HCT116 (cell line): Measurements from ENCODE around the gene RYR2.

Experiments
- CEBPB ChIP-seq: IDR thresholded peaks from 2 replicates; pipeline ENCODE4 v1.6.1; 2012; ENCODE audit warnings: low read depth
- EGR1 ChIP-seq: IDR thresholded peaks from 2 replicates; pipeline ENCODE4 v1.6.1; 2012; ENCODE audit warnings: low read depth
- EZH2 ChIP-seq: fragments of 200-600 bp; sonication (generic); IDR thresholded peaks from 2 replicates; pipeline ENCODE4 v1.6.1; 2017; ENCODE audit warnings: antibody characterized with exemption, mixed run types
- EZH2phosphoT487 ChIP-seq: fragments of 200-600 bp; IDR thresholded peaks from 2 replicates; pipeline ENCODE4 v1.6.1; 2018; ENCODE audit warnings: antibody characterized with exemption, borderline replicate concordance
- POLR2A ChIP-seq: IDR thresholded peaks from 2 replicates; pipeline ENCODE4 v1.7.0; 2011; ENCODE audit warnings: borderline replicate concordance; ENCODE audit not compliant: insufficient read depth, insufficient read length; ENCODE audit errors: extremely low read depth
- POLR2AphosphoS5 ChIP-seq: IDR thresholded peaks from 2 replicates; pipeline ENCODE4 v1.6.1; 2011; ENCODE audit warnings: mild to moderate bottlenecking, low read depth, low read length, moderate library complexity
- RAD21 ChIP-seq: IDR thresholded peaks from 2 replicates; pipeline ENCODE4 v1.6.1; 2012; ENCODE audit warnings: low read depth, mild to moderate bottlenecking
- SP1 ChIP-seq: IDR thresholded peaks from 2 replicates; pipeline ENCODE4 v1.6.1; 2012; ENCODE audit warnings: low read depth
- SRF ChIP-seq: IDR thresholded peaks from 2 replicates; pipeline ENCODE4 v1.6.1; 2012; ENCODE audit warnings: low read depth
- TCF7L2 ChIP-seq: IDR thresholded peaks from 2 replicates; pipeline ENCODE4 v1.7.0; 2011; ENCODE audit warnings: borderline replicate concordance, inconsistent platforms; ENCODE audit not compliant: insufficient read depth, insufficient read length; ENCODE audit errors: extremely low read depth
- YY1 ChIP-seq: IDR thresholded peaks from 2 replicates; pipeline ENCODE4 v1.6.1; 2011; ENCODE audit warnings: low read length, low read depth, moderate library complexity, mild to moderate bottlenecking; ENCODE audit not compliant: insufficient replicate concordance; ENCODE audit errors: extremely low read depth
- ZNF274 ChIP-seq: fragments of 200-500 bp; sonication (Bioruptor generic); IDR thresholded peaks from 2 replicates; pipeline ENCODE4 v1.6.1; 2014; ENCODE audit warnings: mild to moderate bottlenecking, low read depth, low read length, inconsistent platforms
- TF ChIP-seq, protein P1 (sequence below): IDR thresholded peaks from 2 replicates; pipeline ENCODE4 v1.6.1; 2012
- TF ChIP-seq, protein P2 (sequence below), 3 experiments: fragments of 200-600 bp in 1 of 3; sonication (generic) in 1 of 3; IDR thresholded peaks in 2 of 3; conservative IDR thresholded peaks in 1 of 3; 2 replicates each; pipeline ENCODE4 v1.5.1; 2012 to 2017; ENCODE audit warnings: low read depth in 2 of 3, low read length in 2 of 3, antibody characterized with exemption in 1 of 3, borderline replicate concordance in 1 of 3, control low read depth in 1 of 3, mild to moderate bottlenecking in 1 of 3, mixed read lengths in 1 of 3, mixed run types in 1 of 3, moderate library complexity in 1 of 3; ENCODE audit not compliant: insufficient read depth in 1 of 3

DNA sequence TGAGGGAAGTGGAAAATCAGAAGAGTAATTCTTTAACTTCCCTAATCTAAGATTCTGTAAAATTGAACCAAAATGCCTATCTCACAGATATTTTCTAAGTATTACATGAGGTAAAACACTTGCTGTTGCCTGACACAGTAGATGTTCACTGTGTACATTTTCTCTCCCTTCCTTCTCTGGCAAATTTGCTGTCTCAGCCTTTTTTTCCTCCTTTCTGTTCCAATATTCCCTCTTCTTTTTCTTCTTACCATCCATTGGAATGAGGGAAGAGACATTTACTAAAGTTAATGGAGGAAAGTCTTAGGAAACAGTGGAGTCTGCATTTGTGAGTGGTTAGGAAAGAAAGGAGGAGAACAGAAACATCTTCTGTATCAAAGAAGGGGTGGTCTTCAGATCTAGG lies 608.8 kb downstream of the RYR2 start:
- TF ChIP-seq, protein P1, sequence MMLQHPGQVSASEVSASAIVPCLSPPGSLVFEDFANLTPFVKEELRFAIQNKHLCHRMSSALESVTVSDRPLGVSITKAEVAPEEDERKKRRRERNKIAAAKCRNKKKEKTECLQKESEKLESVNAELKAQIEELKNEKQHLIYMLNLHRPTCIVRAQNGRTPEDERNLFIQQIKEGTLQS = no peak
- TF ChIP-seq, protein P2, sequence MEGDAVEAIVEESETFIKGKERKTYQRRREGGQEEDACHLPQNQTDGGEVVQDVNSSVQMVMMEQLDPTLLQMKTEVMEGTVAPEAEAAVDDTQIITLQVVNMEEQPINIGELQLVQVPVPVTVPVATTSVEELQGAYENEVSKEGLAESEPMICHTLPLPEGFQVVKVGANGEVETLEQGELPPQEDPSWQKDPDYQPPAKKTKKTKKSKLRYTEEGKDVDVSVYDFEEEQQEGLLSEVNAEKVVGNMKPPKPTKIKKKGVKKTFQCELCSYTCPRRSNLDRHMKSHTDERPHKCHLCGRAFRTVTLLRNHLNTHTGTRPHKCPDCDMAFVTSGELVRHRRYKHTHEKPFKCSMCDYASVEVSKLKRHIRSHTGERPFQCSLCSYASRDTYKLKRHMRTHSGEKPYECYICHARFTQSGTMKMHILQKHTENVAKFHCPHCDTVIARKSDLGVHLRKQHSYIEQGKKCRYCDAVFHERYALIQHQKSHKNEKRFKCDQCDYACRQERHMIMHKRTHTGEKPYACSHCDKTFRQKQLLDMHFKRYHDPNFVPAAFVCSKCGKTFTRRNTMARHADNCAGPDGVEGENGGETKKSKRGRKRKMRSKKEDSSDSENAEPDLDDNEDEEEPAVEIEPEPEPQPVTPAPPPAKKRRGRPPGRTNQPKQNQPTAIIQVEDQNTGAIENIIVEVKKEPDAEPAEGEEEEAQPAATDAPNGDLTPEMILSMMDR (IDR thresholded peaks at IDR 0.05 in 2 of 3, conservative IDR thresholded peaks at IDR 0.05 in 1 of 3; ENCODE audit: borderline replicate concordance in 1 of 3, insufficient read depth in 1 of 3, low read depth in 2 of 3, low read length in 2 of 3) = no peak
- TF ChIP-seq EZH2phosphoT487 = no peak
- TF ChIP-seq SRF = no peak
- no peak for TF ChIP-seq EGR1
- TF ChIP-seq TCF7L2 = no peak
- TF ChIP-seq POLR2A = no peak
- TF ChIP-seq EZH2 = no peak
- no peak for TF ChIP-seq CEBPB
- no peak for TF ChIP-seq POLR2AphosphoS5
- no peak for TF ChIP-seq YY1
- TF ChIP-seq RAD21 = no peak
- no peak for TF ChIP-seq SP1
- no peak for TF ChIP-seq ZNF274
